OCI-LY1 (cell line): Measurements from ENCODE around the gene PNPLA7.
"Not testable (repeated sequence)": the region's sequence is repeated elsewhere in the genome, so short reads cannot be mapped to it uniquely, and the experiment has no call there.

ENCODE experiments used
- H2AFZ ChIP-seq: fragments of 200-600 bp; sonication (generic), shearing (Covaris generic); 2 replicates; pipeline ENCODE4 v1.6.0; 2014; ENCODE audit warnings: antibody characterized with exemption, mild to moderate bottlenecking, low read length
- H3F3A ChIP-seq: fragments of 200-600 bp; sonication (generic), shearing (Covaris generic); 2 replicates; pipeline ENCODE4 v1.6.0; 2014; ENCODE audit warnings: mild to moderate bottlenecking, antibody characterized with exemption, low read length, moderate library complexity; ENCODE audit not compliant: insufficient read depth
- H3K27ac ChIP-seq: fragments of 200-600 bp; sonication (generic); 2 replicates; pipeline ENCODE4 v1.5.1; 2014; ENCODE audit warnings: low read length, mixed run types, mild to moderate bottlenecking, low read depth; ENCODE audit not compliant: poor library complexity, severe bottlenecking
- H3K27me3 ChIP-seq: fragments of 200-600 bp; sonication (generic); 2 replicates; pipeline ENCODE4 v1.6.0; 2014; ENCODE audit warnings: antibody characterized with exemption, mild to moderate bottlenecking, low read length, moderate library complexity; ENCODE audit not compliant: insufficient read depth
- H3K36me3 ChIP-seq: fragments of 200-600 bp; sonication (generic); 2 replicates; pipeline ENCODE4 v1.6.1; 2014; ENCODE audit warnings: mild to moderate bottlenecking, antibody characterized with exemption, low read length, moderate library complexity, mixed read lengths; ENCODE audit not compliant: insufficient read depth
- H3K4me1 ChIP-seq: fragments of 200-600 bp; sonication (generic); 2 replicates; pipeline ENCODE4 v1.5.1; 2014; ENCODE audit warnings: mild to moderate bottlenecking, low read length, moderate library complexity; ENCODE audit not compliant: insufficient read depth, severe bottlenecking
- H3K4me2 ChIP-seq: fragments of 200-600 bp; sonication (generic), shearing (Covaris generic); 2 replicates; pipeline ENCODE4 v1.6.1; 2014; ENCODE audit warnings: low read length
- H3K4me3 ChIP-seq: fragments of 200-600 bp; sonication (generic); 2 replicates; pipeline ENCODE4 v1.5.1; 2014; ENCODE audit warnings: low read length, low read depth, mild to moderate bottlenecking, mixed read lengths; ENCODE audit not compliant: poor library complexity, severe bottlenecking
- H3K79me2 ChIP-seq: fragments of 200-600 bp; shearing (Covaris generic); 2 replicates; pipeline ENCODE4 v1.6.1; 2016; ENCODE audit warnings: mixed run types, low read length, mixed read lengths; ENCODE audit not compliant: insufficient read depth
- H3K9ac ChIP-seq: fragments of 200-600 bp; sonication (generic), shearing (Covaris generic); 2 replicates; pipeline ENCODE4 v1.6.1; 2014; ENCODE audit warnings: mild to moderate bottlenecking, low read length, mixed read lengths
- H3K9me2 ChIP-seq: fragments of 200-600 bp; sonication (generic), shearing (Covaris generic); 2 replicates; pipeline ENCODE4 v1.6.1; 2014; ENCODE audit warnings: low read depth, mild to moderate bottlenecking, low read length, mixed read lengths
- H3K9me3 ChIP-seq: fragments of 200-600 bp; shearing (Covaris generic); 2 replicates; pipeline ENCODE4 v1.6.1; 2014; ENCODE audit warnings: low read length, mixed read lengths
- H4K20me1 ChIP-seq: fragments of 200-600 bp; sonication (generic), shearing (Covaris generic); 2 replicates; pipeline ENCODE4 v1.6.0; 2016; ENCODE audit warnings: mild to moderate bottlenecking, low read length; ENCODE audit not compliant: insufficient read depth
- EZH2 ChIP-seq: fragments of 200-600 bp; sonication (generic), shearing (Covaris generic); IDR thresholded peaks from 2 replicates; pipeline ENCODE4 v1.8.0; 2017; ENCODE audit warnings: borderline replicate concordance, mixed run types, mild to moderate bottlenecking, antibody characterized with exemption, low read length, moderate library complexity, mixed read lengths
- TF ChIP-seq, protein P1 (sequence below): fragments of 200-600 bp; sonication (generic), shearing (Covaris generic); IDR thresholded peaks from 2 replicates; pipeline ENCODE4 v1.5.1; 2017; ENCODE audit warnings: mild to moderate bottlenecking, antibody characterized with exemption, low read length, moderate library complexity, mixed read lengths

PNPLA7 gene

DNA sequence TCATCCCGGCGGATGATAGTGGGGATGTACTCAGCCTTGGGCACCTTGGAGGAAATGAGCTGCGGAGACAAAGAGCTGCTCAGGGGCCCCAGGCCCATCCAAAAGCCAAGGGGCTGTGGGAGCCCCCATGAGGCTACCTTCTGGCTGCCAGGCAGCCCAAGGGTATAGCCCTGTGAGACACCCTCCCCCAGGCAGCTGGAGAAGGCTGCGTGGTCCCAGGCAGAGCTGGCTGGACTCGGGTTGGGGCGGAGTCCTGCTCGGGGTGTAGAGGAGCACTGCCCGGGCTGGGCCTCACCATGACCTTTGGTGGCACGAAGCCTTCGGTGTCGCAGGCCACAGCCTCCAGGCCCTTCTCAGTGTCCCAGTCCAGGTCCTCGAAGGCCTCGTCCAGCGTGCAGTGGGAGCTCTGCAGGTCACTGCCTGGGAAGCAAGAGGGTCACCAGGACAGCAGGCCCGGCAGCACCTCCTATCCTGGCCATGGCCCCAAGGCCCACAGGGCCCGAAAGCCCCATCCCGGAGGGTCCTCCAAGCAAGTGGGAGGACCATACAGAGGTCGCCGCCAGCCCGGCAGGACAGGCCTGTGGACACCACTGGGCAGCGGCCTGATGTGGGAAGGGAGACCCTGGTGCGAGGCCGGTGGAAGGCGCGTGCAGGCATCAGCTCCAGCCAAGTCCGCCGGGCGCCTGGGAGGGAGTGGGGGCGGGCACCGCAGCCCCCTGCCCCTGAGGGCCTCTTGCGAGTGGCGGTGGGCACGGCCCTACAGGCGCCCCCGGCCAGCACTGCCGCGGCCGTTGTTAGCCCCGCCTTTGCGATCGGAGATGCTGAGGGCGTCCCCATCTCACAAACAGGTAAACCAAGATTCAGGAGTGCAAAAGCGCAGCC is 97.2 kb downstream of the PNPLA7 start:
- no peak overlapping the region for H2AFZ ChIP-seq
- no peak overlapping the region for H3K9ac ChIP-seq
- no peak overlapping the region for H3K27ac ChIP-seq
- H4K20me1 ChIP-seq, result no peaks in the 10 kb centered on the region
- no peaks in the 10 kb centered on the region for H3F3A ChIP-seq
- no peak overlapping the region for H3K4me3 ChIP-seq
- no peaks in the 10 kb centered on the region for H3K27me3 ChIP-seq
- H3K9me2 ChIP-seq, result no peaks in the 10 kb centered on the region
- H3K79me2 ChIP-seq, result no peaks in the 10 kb centered on the region
- no peak for TF ChIP-seq EZH2
- TF ChIP-seq, protein P1, sequence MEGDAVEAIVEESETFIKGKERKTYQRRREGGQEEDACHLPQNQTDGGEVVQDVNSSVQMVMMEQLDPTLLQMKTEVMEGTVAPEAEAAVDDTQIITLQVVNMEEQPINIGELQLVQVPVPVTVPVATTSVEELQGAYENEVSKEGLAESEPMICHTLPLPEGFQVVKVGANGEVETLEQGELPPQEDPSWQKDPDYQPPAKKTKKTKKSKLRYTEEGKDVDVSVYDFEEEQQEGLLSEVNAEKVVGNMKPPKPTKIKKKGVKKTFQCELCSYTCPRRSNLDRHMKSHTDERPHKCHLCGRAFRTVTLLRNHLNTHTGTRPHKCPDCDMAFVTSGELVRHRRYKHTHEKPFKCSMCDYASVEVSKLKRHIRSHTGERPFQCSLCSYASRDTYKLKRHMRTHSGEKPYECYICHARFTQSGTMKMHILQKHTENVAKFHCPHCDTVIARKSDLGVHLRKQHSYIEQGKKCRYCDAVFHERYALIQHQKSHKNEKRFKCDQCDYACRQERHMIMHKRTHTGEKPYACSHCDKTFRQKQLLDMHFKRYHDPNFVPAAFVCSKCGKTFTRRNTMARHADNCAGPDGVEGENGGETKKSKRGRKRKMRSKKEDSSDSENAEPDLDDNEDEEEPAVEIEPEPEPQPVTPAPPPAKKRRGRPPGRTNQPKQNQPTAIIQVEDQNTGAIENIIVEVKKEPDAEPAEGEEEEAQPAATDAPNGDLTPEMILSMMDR, result no peak
- H3K36me3 ChIP-seq, result peaks cover 31% of the 10 kb centered on the region
- H3K4me2 ChIP-seq, result no peak overlapping the region
- peaks cover 22% of the 10 kb centered on the region for H3K4me1 ChIP-seq
- H3K9me3 ChIP-seq, result no peaks in the 10 kb centered on the region

DNA sequence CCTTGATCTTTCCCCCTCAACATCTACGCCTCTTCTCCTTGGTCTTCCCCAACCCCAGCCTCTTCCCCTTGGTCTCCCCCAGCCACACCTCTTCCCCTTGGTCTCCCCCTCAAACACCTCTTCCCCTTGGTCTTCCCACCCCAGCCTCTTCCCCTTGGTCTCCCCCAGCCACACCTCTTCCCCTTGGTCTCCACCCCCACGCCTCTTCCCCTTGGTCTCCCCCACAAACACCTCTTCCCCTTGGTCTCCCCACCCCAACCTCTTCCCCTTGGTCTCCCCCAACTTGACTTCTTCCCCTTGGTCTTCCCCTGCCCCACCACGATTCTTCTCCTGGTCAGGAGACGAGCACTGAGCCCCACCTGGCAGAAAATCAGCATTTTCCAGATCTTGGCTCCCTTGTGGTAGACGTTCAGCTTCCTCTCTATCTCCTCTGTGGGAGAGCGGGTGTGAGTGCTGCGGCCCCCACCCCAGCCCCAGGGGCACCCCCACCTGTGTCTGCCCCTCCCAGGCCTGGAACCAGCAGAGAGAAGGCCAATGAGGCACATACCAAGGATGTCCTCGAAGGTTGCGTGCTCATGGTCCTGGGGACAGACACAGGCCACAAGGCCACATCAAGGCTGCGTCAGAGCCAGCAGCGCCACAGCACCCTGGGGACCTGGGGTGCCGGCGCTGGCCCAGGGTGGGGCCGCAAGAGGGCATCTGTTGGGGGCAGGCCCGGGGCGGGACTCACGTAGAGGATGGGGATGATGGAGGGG is 98.0 kb downstream of the PNPLA7 start:
- Histone ChIP-seq H3K36me3 (peaks cover 24% of the 10 kb centered on the region), H3K79me2 (no peaks in the 10 kb centered on the region), H3K27me3 (no peaks in the 10 kb centered on the region), H3K9me2 (no peaks in the 10 kb centered on the region), H2AFZ (no peak overlapping the region), H4K20me1 (no peaks in the 10 kb centered on the region), H3F3A (no peaks in the 10 kb centered on the region), H3K4me3 (no peak overlapping the region), H3K9ac (no peak overlapping the region), H3K27ac (no peak overlapping the region), H3K4me2 (no peak overlapping the region), H3K9me3 (no peaks in the 10 kb centered on the region), H3K4me1 (peaks cover 17% of the 10 kb centered on the region)
- TF ChIP-seq, protein P1, result no peak

DNA sequence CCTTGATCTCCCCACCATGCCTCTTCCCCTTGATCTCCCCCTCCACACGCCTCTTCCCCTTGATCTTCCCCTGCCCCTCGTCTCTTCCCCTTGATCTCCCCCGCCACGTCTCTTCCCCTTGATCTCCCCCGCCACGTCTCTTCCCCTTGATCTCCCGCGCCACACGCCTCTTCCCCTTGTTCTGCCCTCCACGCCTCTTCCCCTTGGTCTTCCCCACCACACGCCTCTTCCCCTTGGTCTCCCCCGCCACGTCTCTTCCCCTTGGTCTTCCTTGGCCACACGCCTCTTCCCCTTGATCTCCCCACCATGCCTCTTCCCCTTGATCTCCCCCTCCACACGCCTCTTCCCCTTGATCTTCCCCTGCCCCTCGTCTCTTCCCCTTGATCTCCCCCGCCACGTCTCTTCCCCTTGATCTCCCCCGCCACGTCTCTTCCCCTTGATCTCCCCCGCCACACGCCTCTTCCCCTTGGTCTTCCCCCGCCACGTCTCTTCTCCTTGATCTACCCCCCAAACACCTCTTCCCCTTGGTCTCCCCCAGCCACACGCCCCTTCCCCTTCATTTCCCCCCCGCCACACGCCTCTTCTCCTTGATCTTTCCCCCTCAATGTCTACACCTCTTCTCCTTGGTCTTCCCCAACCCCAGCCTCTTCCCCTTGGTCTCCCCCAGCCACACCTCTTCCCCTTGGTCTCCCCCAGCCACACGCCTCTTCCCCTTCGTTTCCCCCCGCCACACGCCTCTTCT is 98.8 kb downstream of the PNPLA7 start:
- H3K4me2 ChIP-seq, H3K4me3 ChIP-seq, H3K27ac ChIP-seq, H4K20me1 ChIP-seq, H3K27me3 ChIP-seq, H3F3A ChIP-seq, H3K9me3 ChIP-seq, H2AFZ ChIP-seq, H3K9ac ChIP-seq, H3K9me2 ChIP-seq, H3K79me2 ChIP-seq: not testable (repeated sequence)
- peaks cover 17% of the 10 kb centered on the region for H3K4me1 ChIP-seq
- H3K36me3 ChIP-seq, result peaks cover 22% of the 10 kb centered on the region

DNA sequence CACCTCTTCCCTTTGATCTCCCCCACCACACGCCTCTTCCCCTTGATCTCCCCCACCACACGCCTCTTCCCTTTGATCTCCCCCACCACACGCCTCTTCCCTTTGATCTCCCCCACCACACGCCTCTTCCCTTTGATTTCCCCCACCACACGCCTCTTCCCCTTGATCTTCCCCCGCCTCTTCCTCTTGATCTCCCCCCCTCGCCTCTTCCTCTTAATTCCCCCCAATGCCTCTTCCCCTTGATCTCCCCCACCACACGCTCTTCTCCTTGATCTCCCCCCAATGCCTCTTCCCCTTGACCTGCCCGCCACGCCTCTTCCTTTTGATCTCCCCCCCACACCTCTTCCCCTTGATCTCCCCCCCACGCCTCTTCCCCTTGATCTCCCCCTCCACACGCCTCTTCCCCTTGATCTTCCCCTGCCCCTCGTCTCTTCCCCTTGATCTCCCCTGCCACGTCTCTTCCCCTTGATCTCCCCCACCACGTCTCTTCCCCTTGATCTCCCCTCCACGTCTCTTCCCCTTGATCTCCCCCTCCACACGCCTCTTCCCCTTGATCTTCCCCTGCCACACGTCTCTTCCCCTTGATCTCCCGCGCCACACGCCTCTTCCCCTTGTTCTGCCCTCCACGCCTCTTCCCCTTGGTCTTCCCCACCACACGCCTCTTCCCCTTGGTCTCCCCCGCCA is 99.5 kb downstream of the PNPLA7 start:
- H2AFZ ChIP-seq, H3K27ac ChIP-seq, H3K9me3 ChIP-seq, H3K4me2 ChIP-seq, H3F3A ChIP-seq, H4K20me1 ChIP-seq, H3K9ac ChIP-seq, H3K79me2 ChIP-seq, H3K27me3 ChIP-seq, H3K9me2 ChIP-seq, H3K4me3 ChIP-seq: not testable (repeated sequence)
- Histone ChIP-seq H3K4me1 (peaks cover 15% of the 10 kb centered on the region), H3K36me3 (peaks cover 21% of the 10 kb centered on the region)
